CD14-positive monocyte (primary cell): ENCODE data around the gene MAP1LC3A. TPM values are rescaled to one million over a fixed set of nuclear protein-coding genes. Genes with fewer than 3 reads are reported as not detected.

Source experiments
- DNase-seq, 3 donors: peaks; one replicate each; pipeline ENCODE4 v3.0.0-alpha.2; 2011 to 2022
- H2AFZ ChIP-seq: 2 replicates; pipeline ENCODE4 v1.6.0; 2012; ENCODE audit warnings: mild to moderate bottlenecking, low read depth, low read length, inconsistent platforms; ENCODE audit not compliant: insufficient read depth, poor library complexity, severe bottlenecking
- H3K27ac ChIP-seq, 2 donors: 1 replicate in 1 of 2; 2 replicates in 1 of 2; pipeline ENCODE4 v1.5.1; 2012 to 2013; ENCODE audit warnings: low read length in 2 of 2, control low read depth in 1 of 2, inconsistent platforms in 1 of 2, low read depth in 1 of 2, mild to moderate bottlenecking in 1 of 2
- H3K27me3 ChIP-seq, 2 donors: one replicate each; pipeline versions ENCODE4 v1.6.0 to v1.6.1; 2011 to 2013; ENCODE audit warnings: low read length in 2 of 2; ENCODE audit not compliant: control insufficient read depth in 2 of 2, insufficient read depth in 2 of 2
- H3K36me3 ChIP-seq, 2 donors: replicated peaks in 1 of 2; 1 replicate in 1 of 2; 2 replicates in 1 of 2; pipeline versions ENCODE4 v1.5.1 to v1.6.1; 2012 to 2013; ENCODE audit warnings: low read length in 2 of 2, control low read depth in 1 of 2, inconsistent platforms in 1 of 2, mild to moderate bottlenecking in 1 of 2; ENCODE audit not compliant: insufficient read depth in 2 of 2, control insufficient read depth in 1 of 2
- H3K4me1 ChIP-seq, 2 donors: 1 replicate in 1 of 2; 2 replicates in 1 of 2; pipeline versions ENCODE4 v1.5.1 to v1.6.1; 2012 to 2013; ENCODE audit warnings: low read length in 2 of 2, control low read depth in 1 of 2, inconsistent platforms in 1 of 2, mild to moderate bottlenecking in 1 of 2, moderate library complexity in 1 of 2; ENCODE audit not compliant: insufficient read depth in 2 of 2, control insufficient read depth in 1 of 2
- H3K4me2 ChIP-seq: replicated peaks from 2 replicates; pipeline ENCODE3; 2012; ENCODE audit warnings: low read length, moderate library complexity, mild to moderate bottlenecking; ENCODE audit not compliant: poor library complexity, severe bottlenecking; ENCODE audit errors: extremely low read depth
- H3K4me3 ChIP-seq, 3 experiments: fragments of 200-600 bp in 1 of 3; sonication (generic) in 1 of 3; replicated peaks in 1 of 3; 1 replicate in 2 of 3; 2 replicates in 1 of 3; pipeline ENCODE4 v1.5.1; 2011 to 2013; ENCODE audit warnings: low read length in 3 of 3, mild to moderate bottlenecking in 3 of 3, control low read depth in 2 of 3, low read depth in 2 of 3, inconsistent platforms in 1 of 3, moderate library complexity in 1 of 3
- H3K79me2 ChIP-seq: 2 replicates; pipeline ENCODE4 v1.6.0; 2012; ENCODE audit warnings: mild to moderate bottlenecking, control low read depth, inconsistent platforms, low read length, moderate library complexity; ENCODE audit not compliant: insufficient read depth
- H3K9ac ChIP-seq: 2 replicates; pipeline ENCODE4 v1.6.0; 2017; ENCODE audit warnings: low read length, mild to moderate bottlenecking; ENCODE audit not compliant: insufficient read depth, poor library complexity, severe bottlenecking
- H3K9me3 ChIP-seq, 2 donors: replicated peaks in 1 of 2; 1 replicate in 1 of 2; 2 replicates in 1 of 2; pipeline versions ENCODE4 v1.5.1 to v1.6.1; 2012 to 2013; ENCODE audit warnings: low read length in 2 of 2, control low read depth in 1 of 2; ENCODE audit not compliant: control insufficient read depth in 1 of 2, insufficient read depth in 1 of 2
- H4K20me1 ChIP-seq: 2 replicates; pipeline ENCODE4 v1.6.0; 2012; ENCODE audit warnings: mild to moderate bottlenecking, low read length, control low read depth, moderate library complexity; ENCODE audit not compliant: insufficient read depth
- H3K27ac Mint-ChIP-seq, 7 donors: one replicate each; pipeline ENCODE4 v1.8.0; 2020; ENCODE audit warnings: mild to moderate bottlenecking in 7 of 7, mixed read lengths in 7 of 7, moderate library complexity in 6 of 7, inconsistent platforms in 2 of 7
- H3K27me3 Mint-ChIP-seq, 3 donors: one replicate each; pipeline ENCODE4 v1.8.0; 2021 to 2022; ENCODE audit warnings: low read depth in 3 of 3, mild to moderate bottlenecking in 3 of 3, mixed read lengths in 3 of 3, moderate library complexity in 3 of 3, inconsistent platforms in 1 of 3
- H3K36me3 Mint-ChIP-seq, 2 donors: one replicate each; pipeline ENCODE4 v1.8.0; 2020; ENCODE audit warnings: mixed read lengths in 2 of 2, inconsistent platforms in 1 of 2, mild to moderate bottlenecking in 1 of 2
- H3K4me1 Mint-ChIP-seq: one replicate; pipeline ENCODE4 v1.8.0; 2020; ENCODE audit warnings: mild to moderate bottlenecking, mixed read lengths
- H3K4me3 Mint-ChIP-seq, 2 donors: one replicate each; pipeline ENCODE4 v1.8.0; 2020; ENCODE audit warnings: mild to moderate bottlenecking in 2 of 2, mixed read lengths in 2 of 2, moderate library complexity in 1 of 2
- H3K9me3 Mint-ChIP-seq, 7 donors: one replicate each; pipeline ENCODE4 v1.8.0; 2020 to 2022; ENCODE audit warnings: mixed read lengths in 7 of 7, mild to moderate bottlenecking in 6 of 7, moderate library complexity in 6 of 7, inconsistent platforms in 2 of 7
- WGBS: methylation state at CpG from one replicate; pipeline ENCODE4 v1.1.5; 2013; ENCODE audit warnings: missing lambda C conversion rate; ENCODE audit not compliant: insufficient coverage; 5-methylcytosine and 5-hydroxymethylcytosine counted together
- intact Hi-C, 2 donors: fragments of 100-400 bp; cut with micrococcal nuclease; formaldehyde crosslinking; loops; one replicate each; pipeline versions ENCODE4 v1.15.0 to v1.15.1; 2023
- polyA plus RNA-seq, 3 donors: library from polyadenylated mRNA; depleted of rRNA in 1 of 3; unstranded in 2 of 3; stranded (reverse) in 1 of 3; fragments of 300-500 nt in 2 of 3; fragments of >200 nt in 1 of 3; fragmentation: Illumina TruSeq in 2 of 3; gene quantifications; 1 replicate in 2 of 3; 2 replicates in 1 of 3; pipeline ENCODE4 v1.2.3, GENCODE V29; 2012 to 2021
- TF ChIP-seq, protein P1 (sequence below): fragments of 200-600 bp; IDR thresholded peaks from one replicate; pipeline ENCODE4 v1.8.0; 2022; ENCODE audit warnings: antibody characterized with exemption, mild to moderate bottlenecking

MAP1LC3A gene
- polyA plus RNA-seq, 3 donors, result 2.5 to 7.7 (median 2.6) TPM

DNA sequence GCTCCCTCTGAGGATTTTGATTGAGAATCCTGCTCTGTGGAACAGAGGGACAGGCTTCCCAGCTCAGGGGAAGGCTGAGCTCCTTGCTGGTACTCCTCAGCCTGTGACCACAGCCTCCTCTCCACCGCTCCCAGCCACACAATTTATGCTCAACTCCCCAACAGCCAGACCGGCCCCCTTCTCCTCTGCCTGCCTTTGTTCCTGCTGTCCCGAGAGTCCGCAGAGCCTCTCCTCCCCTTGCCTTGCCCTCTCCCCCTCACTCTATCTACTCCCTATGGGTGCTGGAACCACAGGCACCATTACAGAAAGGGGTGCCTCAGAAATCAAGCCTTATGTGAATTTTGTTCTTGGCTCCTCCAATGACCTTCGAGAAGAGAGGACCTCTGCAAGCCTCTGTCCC, 15.9 kb downstream of the MAP1LC3A start:
- Histone ChIP-seq H3K9me3 (no peaks in the 10 kb centered on the region), H3K4me3 (no peak overlapping the region), H3K9ac (no peak overlapping the region), H3K27me3 (no peaks in the 10 kb centered on the region), H3K36me3 (peaks cover 9 to 24% of the 10 kb centered on the region in 2 donors), H3K79me2 (no peaks in the 10 kb centered on the region), H4K20me1 (no peaks in the 10 kb centered on the region), H2AFZ (no peak overlapping the region), H3K27ac (no peak overlapping the region), H3K4me1 (peaks cover 10 to 12% of the 10 kb centered on the region in 2 donors), H3K4me2 (no peak overlapping the region)
- no peak for DNase-seq
- Mint-ChIP-seq H3K4me1 (peaks cover 19% of the 10 kb centered on the region), H3K36me3 (peaks cover 24 to 26% of the 10 kb centered on the region in 2 donors), H3K27ac (peak overlapping the region in 2 of 7 donors; percentile 15 to 26), H3K9me3 (no peaks in the 10 kb centered on the region), H3K4me3 (no peak overlapping the region), H3K27me3 (no peaks in the 10 kb centered on the region)
- WGBS, result 95% methylated on average over 4 of the region's 5 CpGs
- intact Hi-C loops, result no loop called here
- TF ChIP-seq, protein P1, sequence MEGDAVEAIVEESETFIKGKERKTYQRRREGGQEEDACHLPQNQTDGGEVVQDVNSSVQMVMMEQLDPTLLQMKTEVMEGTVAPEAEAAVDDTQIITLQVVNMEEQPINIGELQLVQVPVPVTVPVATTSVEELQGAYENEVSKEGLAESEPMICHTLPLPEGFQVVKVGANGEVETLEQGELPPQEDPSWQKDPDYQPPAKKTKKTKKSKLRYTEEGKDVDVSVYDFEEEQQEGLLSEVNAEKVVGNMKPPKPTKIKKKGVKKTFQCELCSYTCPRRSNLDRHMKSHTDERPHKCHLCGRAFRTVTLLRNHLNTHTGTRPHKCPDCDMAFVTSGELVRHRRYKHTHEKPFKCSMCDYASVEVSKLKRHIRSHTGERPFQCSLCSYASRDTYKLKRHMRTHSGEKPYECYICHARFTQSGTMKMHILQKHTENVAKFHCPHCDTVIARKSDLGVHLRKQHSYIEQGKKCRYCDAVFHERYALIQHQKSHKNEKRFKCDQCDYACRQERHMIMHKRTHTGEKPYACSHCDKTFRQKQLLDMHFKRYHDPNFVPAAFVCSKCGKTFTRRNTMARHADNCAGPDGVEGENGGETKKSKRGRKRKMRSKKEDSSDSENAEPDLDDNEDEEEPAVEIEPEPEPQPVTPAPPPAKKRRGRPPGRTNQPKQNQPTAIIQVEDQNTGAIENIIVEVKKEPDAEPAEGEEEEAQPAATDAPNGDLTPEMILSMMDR, result no peak

DNA sequence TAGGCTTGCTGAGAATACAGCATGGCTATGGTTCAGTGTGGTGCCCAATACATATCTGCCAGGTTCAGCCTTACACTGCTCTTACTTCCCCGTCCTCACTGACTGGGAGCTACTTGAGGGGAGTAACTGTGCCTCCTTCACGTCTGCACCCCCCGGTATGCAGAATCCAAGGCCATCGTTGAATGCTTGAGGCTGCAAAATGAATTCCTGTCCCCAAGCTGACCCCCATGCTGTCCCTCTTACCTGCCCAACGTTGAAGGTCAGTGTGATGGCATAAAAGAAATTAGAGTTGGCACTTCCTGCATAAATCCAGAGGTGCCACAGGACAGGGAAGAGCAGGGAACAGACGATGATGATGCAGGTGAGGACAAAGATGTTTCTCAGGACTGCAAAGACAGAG, 16.3 kb downstream of the MAP1LC3A start:
- whole genome bisulfite sequencing, result 100% methylated on average over 1 of the region's 6 CpGs
- Histone ChIP-seq H3K4me2 (no peak overlapping the region), H3K9ac (no peak overlapping the region), H3K27ac (no peak overlapping the region), H3K27me3 (no peaks in the 10 kb centered on the region), H3K36me3 (peaks cover 9 to 24% of the 10 kb centered on the region in 2 donors), H3K79me2 (no peaks in the 10 kb centered on the region), H3K9me3 (no peaks in the 10 kb centered on the region), H2AFZ (no peak overlapping the region), H4K20me1 (no peaks in the 10 kb centered on the region), H3K4me3 (no peak overlapping the region), H3K4me1 (peaks cover 10 to 13% of the 10 kb centered on the region in 2 donors)
- Mint-ChIP-seq H3K36me3 (peaks cover 27 to 28% of the 10 kb centered on the region in 2 donors), H3K4me1 (peaks cover 19% of the 10 kb centered on the region), H3K27ac (peak overlapping the region in 1 of 7 donors; percentile 57), H3K9me3 (no peaks in the 10 kb centered on the region), H3K4me3 (no peak overlapping the region), H3K27me3 (no peaks in the 10 kb centered on the region)
- TF ChIP-seq, protein P1, result no peak
- DNase-seq, result no peak
- intact Hi-C loops, result no loop called here
